GM13977 (cell line): ENCODE data around the gene RAD51B.

Experiments
- DNase-seq: peaks from one replicate; pipeline ENCODE4 v3.0.0; 2012; ENCODE audit warnings: low spot score
- in situ Hi-C: fragments of 300-500 bp; cut with MboI; formaldehyde crosslinking; loops from one replicate; pipeline ENCODE4 v1.12.0; 2022; ENCODE audit warnings: low sequenced_read_pairs, low pct_unique_long_range_greater_than_20kb, mixed read lengths, inconsistent platforms; ENCODE audit not compliant: unreplicated experiment
- TF ChIP-seq, protein P1 (sequence below): IDR thresholded peaks from 2 replicates; pipeline ENCODE4 v1.5.1; 2012; ENCODE audit warnings: mild to moderate bottlenecking, control low read depth; ENCODE audit not compliant: insufficient read depth; ENCODE audit errors: extremely low read depth, missing control alignments

Gene RAD51B

DNA sequence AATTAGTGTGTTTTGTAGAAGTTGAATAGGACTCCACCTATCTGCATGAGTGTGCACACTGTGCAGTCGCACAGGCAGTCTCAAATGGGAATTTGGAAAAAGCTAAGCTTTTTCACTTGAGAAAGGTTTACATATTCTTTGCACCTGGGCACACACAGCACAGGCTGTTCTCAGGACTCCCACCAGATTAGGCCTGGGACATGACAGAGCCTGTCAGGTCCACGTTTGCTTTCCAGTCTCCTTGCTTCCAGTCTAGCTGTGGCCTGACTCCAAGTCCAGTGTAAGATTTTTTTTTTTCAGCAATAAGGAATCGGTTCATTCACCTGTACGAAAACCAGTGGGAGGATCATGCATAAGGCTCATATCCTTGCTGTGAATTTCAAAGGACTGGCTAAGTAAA, 792.0 kb downstream of the RAD51B start:
- in situ Hi-C loops: no loop called here
- TF ChIP-seq, protein P1, sequence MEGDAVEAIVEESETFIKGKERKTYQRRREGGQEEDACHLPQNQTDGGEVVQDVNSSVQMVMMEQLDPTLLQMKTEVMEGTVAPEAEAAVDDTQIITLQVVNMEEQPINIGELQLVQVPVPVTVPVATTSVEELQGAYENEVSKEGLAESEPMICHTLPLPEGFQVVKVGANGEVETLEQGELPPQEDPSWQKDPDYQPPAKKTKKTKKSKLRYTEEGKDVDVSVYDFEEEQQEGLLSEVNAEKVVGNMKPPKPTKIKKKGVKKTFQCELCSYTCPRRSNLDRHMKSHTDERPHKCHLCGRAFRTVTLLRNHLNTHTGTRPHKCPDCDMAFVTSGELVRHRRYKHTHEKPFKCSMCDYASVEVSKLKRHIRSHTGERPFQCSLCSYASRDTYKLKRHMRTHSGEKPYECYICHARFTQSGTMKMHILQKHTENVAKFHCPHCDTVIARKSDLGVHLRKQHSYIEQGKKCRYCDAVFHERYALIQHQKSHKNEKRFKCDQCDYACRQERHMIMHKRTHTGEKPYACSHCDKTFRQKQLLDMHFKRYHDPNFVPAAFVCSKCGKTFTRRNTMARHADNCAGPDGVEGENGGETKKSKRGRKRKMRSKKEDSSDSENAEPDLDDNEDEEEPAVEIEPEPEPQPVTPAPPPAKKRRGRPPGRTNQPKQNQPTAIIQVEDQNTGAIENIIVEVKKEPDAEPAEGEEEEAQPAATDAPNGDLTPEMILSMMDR: no peak

DNA sequence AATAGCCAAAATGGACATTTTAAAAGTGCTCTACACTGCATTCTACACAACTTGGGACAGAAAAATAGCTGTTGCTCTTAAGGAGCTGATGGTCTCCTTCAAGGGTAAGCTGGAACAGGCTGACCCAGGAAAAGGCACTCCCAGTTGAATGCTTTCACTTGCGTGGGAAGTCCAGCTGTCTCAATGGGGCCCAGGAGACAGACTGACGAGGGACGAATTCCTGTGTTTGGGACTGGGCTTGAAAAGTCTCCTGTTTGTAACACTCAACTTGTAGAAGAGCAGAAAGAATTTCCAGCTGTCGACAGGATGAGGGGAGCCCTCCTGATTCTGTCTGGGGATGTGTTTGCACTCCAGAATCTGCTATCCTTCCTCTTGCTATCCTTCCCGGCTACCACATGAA, 792.5 kb downstream of the RAD51B start:
- in situ Hi-C loops: no loop called here
- DNase-seq: no peak
- TF ChIP-seq, protein P1: no peak

More for the DNA sequence above, 792.0 kb downstream of the RAD51B start:
- no peak for DNase-seq

DNA sequence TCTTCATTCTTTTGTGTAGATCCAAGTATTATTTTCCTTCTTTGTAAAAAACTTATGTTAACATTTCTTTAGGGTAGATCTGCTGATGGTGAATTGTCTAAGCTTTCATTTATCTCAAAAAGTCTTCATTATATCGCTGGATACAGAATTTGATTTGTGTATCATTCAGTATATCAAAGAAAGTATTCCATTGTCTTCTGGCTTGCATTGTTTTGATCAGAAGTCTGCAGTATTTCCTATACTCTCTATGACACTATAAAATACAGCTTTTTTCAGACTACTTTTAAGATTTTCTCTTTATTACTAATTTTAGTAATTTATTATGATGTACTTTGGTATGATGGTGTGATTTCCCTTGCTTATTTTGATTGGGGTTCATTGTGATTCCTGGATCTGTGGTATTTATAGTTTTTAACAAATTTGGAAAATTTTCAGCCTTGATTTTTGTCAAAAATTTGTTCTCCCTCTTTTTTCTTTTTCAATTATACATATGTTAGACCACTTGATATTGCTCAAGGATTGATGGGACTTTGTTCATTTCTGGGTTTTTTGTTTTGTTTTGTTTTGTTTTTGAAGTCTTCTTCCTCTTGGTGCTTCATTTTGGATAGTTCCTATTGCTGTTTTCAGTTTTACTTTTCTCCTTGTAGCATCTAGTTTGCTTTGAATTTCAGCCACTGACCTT, 796.8 kb downstream of the RAD51B start:
- DNase-seq: no peak
- TF ChIP-seq, protein P1: no peak

DNA sequence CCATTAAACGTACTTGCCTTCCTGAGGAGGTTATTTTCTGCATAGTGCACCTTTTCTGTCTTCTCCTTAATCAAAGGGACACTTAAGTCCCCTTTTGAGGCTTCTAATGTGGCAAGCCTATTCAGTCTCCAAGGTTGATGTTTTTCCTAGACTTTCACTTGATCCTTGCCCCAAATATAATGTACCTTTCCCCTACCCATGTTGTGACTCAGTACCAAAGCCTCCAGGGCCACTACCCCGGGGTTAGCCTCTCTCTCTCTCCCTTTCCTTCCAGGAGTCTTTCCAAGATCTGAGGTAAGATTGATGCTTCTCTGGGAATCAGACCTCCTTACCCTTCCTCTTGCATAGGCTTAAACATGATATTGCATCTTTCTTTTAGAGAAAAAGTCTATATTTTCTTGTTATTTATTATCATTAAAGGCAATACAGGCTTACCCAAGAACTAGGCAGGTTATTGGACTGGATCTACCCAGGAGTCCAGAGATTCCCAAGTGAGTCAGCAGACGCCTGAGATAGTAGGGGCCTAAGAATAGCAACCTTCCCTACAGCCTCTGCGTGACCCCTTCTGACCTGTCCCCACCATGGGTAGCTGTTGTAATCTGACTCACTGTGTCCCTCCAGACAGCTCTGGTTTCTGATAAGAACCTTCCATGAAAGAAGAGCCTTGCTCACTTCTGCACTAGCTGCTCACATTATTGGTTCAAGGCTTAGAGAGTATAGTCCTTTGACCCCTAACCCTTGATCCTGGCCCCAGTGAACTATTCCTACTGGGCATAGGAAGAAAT, 800.4 kb downstream of the RAD51B start:
- no peak for DNase-seq
- TF ChIP-seq, protein P1: no peak
- in situ Hi-C loops: no loop called here

More for the DNA sequence above, 796.8 kb downstream of the RAD51B start:
- in situ Hi-C loops: no loop called here

DNA sequence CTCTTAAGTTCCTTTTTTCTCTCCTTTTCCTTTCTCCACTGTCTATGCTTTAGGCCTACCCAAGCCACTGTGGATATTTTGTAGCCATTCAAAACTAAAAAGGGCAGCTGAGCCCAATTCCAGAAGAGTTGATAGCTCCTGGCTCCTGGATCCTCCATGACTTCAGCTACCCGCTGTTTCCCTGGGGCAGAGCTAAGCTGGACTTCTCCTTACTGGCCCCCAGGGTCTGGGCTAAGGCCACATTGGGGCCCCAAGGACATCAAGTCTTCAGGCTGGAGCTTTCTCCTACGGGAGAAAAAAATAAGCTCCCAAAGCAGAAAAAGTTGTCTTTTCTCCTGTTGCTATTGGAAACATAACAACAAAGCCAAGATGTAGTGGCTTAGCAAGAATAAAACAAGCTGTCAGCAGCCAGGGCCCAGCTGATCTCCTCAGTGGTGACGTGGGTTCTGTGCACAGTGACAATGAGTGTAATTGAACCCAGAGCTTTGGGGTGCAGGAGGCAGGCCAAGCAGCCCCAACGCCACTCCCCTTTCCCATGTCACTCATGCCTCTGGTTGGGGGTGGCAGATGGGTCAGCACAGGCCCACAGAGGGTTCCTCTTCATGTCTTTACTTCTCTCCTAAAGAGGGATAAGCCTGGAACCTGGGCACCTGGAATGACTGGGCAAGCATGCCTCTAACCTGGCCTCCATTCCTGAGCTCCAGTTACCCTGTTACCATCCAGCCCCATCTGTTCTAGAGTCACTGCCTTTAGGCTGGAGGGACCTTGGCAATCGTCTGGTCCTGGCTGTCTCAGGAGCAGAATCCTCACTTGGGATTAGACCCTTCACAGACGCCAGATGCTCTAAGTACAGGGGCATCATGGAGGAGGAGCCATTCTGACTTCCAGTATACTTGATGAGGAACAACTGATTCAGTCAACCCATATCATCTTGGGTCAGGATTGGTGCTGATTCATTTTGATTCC, 802.1 kb downstream of the RAD51B start:
- TF ChIP-seq, protein P1: no peak
- in situ Hi-C loops: no loop called here
- no peak for DNase-seq

DNA sequence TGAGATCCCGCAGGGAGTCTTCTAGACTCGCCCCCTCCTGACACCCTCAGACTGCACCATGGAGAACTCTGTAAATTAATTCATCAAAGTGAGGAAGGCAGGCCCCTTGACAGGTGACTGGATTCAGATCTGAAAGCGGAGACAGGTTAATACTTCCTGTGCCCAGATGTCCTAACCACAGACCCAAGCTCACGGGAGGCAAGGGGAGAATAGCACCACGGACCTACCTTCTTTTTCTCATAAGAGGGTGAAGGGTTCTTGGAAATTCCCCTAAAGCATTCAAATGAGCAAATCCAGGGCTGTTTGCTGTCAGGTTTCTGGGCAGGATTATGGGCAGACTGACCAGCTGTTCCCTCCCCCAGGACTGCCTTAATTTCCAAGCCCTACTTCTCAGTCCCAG, 803.3 kb downstream of the RAD51B start:
- in situ Hi-C loops: no loop called here
- DNase-seq: no peak

More for the DNA sequence above, 803.3 kb downstream of the RAD51B start:
- TF ChIP-seq, protein P1: no peak
